GM12891 (cell line): ENCODE data around the gene ZER1.

Experiments
- DNase-seq: peaks from one replicate; pipeline ENCODE4 v3.0.0; 2011; ENCODE audit warnings: low spot score; ENCODE audit not compliant: insufficient read length
- FAIRE-seq: peaks from 2 replicates; lab custom pipeline; 2011; peaks lifted over from hg19 to GRCh38; lab: Jason Lieb, UNC
- PAX5 ChIP-seq: IDR thresholded peaks from 2 replicates; pipeline ENCODE4 v1.6.1; 2011; ENCODE audit warnings: low read length, moderate library complexity, mild to moderate bottlenecking; ENCODE audit not compliant: insufficient read depth, severe bottlenecking
- POLR2A ChIP-seq: IDR thresholded peaks from 2 replicates; pipeline ENCODE4 v1.6.1; 2011; ENCODE audit warnings: low read depth, low read length, control low read depth
- POLR2AphosphoS5 ChIP-seq: IDR thresholded peaks from 2 replicates; pipeline ENCODE4 v1.6.1; 2011; ENCODE audit warnings: low read depth, low read length, control low read depth
- POU2F2 ChIP-seq: IDR thresholded peaks from 2 replicates; pipeline ENCODE4 v1.6.1; 2011; ENCODE audit warnings: low read depth, mild to moderate bottlenecking, control low read depth, low read length, moderate library complexity
- SPI1 ChIP-seq: IDR thresholded peaks from 2 replicates; pipeline ENCODE4 v1.6.1; 2011; ENCODE audit warnings: low read depth, low read length, control low read depth
- TAF1 ChIP-seq: IDR thresholded peaks from 2 replicates; pipeline ENCODE4 v1.6.1; 2011; ENCODE audit warnings: low read depth, low read length, control low read depth

The ZER1 gene

GRCh38 chr9:128718475-128718874 lies 53.3 kb downstream of the ZER1 start:
- no peak for FAIRE-seq
- TF ChIP-seq SPI1 (no peak), PAX5 (no peak), TAF1 (no peak), POU2F2 (no peak), POLR2A (no peak), POLR2AphosphoS5 (no peak)
- no peak for DNase-seq

- DNase-seq: no peak
- TF ChIP-seq TAF1: no peak
- no peak for TF ChIP-seq POLR2A
- TF ChIP-seq POLR2AphosphoS5: no peak
- no peak for TF ChIP-seq POU2F2
- TF ChIP-seq SPI1: no peak
- TF ChIP-seq PAX5: no peak
- FAIRE-seq: no peak
Observed at GRCh38 chr9:128718047-128718446, 53.7 kb downstream of the ZER1 start.

GRCh38 chr9:128716581-128717254 lies 55.0 kb downstream of the ZER1 start:
- FAIRE-seq (no peak), DNase-seq (no peak)
- TF ChIP-seq POLR2AphosphoS5 (no peak), PAX5 (no peak), TAF1 (no peak), SPI1 (no peak), POLR2A (no peak), POU2F2 (no peak)

- DNase-seq (no peak), FAIRE-seq (no peak)
- TF ChIP-seq POU2F2: no peak
- TF ChIP-seq POLR2AphosphoS5: no peak
- no peak for TF ChIP-seq POLR2A
- no peak for TF ChIP-seq SPI1
- no peak for TF ChIP-seq PAX5
- TF ChIP-seq TAF1: no peak
Observed at GRCh38 chr9:128715436-128715750, 56.3 kb downstream of the ZER1 start.

- TF ChIP-seq SPI1: no peak
- TF ChIP-seq PAX5: no peak
- no peak for TF ChIP-seq POU2F2
- TF ChIP-seq POLR2AphosphoS5: no peak
- DNase-seq (no peak), FAIRE-seq (no peak)
Observed at GRCh38 chr9:128714586-128715435, 56.9 kb downstream of the ZER1 start.

- FAIRE-seq: no peak
- no peak for DNase-seq
- TF ChIP-seq TAF1 (no peak), POLR2A (no peak), PAX5 (no peak), SPI1 (no peak), POU2F2 (no peak), POLR2AphosphoS5 (no peak)
Observed at GRCh38 chr9:128713941-128714573, 57.7 kb downstream of the ZER1 start.

- no peak for DNase-seq
- no peak for TF ChIP-seq SPI1
- TF ChIP-seq PAX5: no peak
- no peak for TF ChIP-seq POLR2AphosphoS5
- no peak for TF ChIP-seq POLR2A
- TF ChIP-seq TAF1: no peak
- TF ChIP-seq POU2F2: no peak
- no peak for FAIRE-seq
Observed at GRCh38 chr9:128713411-128713780, 58.3 kb downstream of the ZER1 start.

GRCh38 chr9:128712451-128713410 lies 59.0 kb downstream of the ZER1 start:
- TF ChIP-seq POLR2AphosphoS5: no peak
- TF ChIP-seq POU2F2: no peak
- no peak for TF ChIP-seq TAF1
- no peak for TF ChIP-seq SPI1
- no peak for TF ChIP-seq POLR2A
- TF ChIP-seq PAX5: no peak
- no peak for FAIRE-seq
- no peak for DNase-seq

GRCh38 chr9:128707446-128707845 lies 64.3 kb downstream of the ZER1 start:
- DNase-seq: no peak
- FAIRE-seq: no peak
- TF ChIP-seq POU2F2 (no peak), SPI1 (no peak), TAF1 (no peak), POLR2A (no peak), PAX5 (no peak), POLR2AphosphoS5 (no peak)
